GM12864 (cell line): Measurements from ENCODE around the gene CSRP1.
"Not testable (repeated sequence)": the region's sequence is repeated elsewhere in the genome, so short reads cannot be mapped to it uniquely, and the experiment has no call there.

Experiments
- DNase-seq: peaks from one replicate; pipeline ENCODE4 v3.0.0-alpha.2; 2011; ENCODE audit warnings: low read depth
- H3K4me3 ChIP-seq: 2 replicates; pipeline ENCODE4 v1.5.1; 2011; ENCODE audit warnings: mild to moderate bottlenecking, low read depth, low read length, control low read depth
- TF ChIP-seq, protein P1 (sequence below): IDR thresholded peaks from 2 replicates; pipeline ENCODE4 v1.5.1; 2011; ENCODE audit warnings: low read depth, mild to moderate bottlenecking, moderate library complexity, low read length, control low read depth, inconsistent platforms; ENCODE audit errors: missing control alignments

The CSRP1 gene

DNA sequence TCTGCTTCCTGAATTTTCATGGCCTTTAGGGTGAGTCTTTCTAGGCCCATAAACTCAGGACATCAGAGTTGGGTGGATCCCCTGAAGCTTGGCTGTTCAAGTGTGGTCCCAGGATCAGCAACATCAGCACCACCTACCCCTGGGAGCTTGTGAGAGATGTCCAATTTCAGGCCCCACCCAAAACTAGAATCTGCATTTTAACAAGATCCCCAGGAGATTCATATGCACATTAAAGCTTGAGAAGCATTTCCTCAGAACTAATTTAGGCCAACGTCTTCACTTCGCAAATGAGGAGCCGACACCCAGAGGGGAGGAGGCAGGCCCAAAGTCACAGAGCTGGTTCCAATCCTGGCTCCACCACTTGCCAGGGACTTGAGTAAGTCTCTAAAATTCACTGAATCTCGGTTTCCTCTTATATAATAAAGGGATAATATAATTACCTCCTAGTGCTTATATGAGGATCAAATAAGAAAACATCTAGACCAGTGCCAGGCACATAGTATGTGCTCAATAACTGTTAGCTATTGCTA lies 27.7 kb downstream of the CSRP1 start:
- H3K4me3 ChIP-seq = no peak overlapping the region
- TF ChIP-seq, protein P1, sequence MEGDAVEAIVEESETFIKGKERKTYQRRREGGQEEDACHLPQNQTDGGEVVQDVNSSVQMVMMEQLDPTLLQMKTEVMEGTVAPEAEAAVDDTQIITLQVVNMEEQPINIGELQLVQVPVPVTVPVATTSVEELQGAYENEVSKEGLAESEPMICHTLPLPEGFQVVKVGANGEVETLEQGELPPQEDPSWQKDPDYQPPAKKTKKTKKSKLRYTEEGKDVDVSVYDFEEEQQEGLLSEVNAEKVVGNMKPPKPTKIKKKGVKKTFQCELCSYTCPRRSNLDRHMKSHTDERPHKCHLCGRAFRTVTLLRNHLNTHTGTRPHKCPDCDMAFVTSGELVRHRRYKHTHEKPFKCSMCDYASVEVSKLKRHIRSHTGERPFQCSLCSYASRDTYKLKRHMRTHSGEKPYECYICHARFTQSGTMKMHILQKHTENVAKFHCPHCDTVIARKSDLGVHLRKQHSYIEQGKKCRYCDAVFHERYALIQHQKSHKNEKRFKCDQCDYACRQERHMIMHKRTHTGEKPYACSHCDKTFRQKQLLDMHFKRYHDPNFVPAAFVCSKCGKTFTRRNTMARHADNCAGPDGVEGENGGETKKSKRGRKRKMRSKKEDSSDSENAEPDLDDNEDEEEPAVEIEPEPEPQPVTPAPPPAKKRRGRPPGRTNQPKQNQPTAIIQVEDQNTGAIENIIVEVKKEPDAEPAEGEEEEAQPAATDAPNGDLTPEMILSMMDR = no peak
- no peak for DNase-seq

DNA sequence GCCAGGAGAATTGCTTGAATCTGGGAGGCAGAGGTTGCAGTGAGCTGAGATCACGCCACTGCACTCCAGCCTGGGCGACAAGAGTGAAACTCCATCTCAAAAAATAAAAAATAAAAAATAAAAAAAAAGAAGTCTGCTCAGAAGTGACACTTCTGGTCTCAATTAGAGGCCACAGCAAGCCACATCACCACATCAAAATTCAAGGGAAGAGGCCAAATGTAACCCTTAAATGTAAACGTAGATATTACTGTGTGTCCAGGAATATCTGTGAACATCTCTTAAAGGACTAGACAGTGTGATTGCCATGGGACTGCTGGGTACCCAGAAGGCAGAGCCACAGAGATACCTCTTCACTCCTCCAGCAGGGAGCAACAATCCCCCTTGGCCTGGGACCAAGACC lies 28.3 kb downstream of the CSRP1 start:
- DNase-seq = not testable (repeated sequence)

DNA sequence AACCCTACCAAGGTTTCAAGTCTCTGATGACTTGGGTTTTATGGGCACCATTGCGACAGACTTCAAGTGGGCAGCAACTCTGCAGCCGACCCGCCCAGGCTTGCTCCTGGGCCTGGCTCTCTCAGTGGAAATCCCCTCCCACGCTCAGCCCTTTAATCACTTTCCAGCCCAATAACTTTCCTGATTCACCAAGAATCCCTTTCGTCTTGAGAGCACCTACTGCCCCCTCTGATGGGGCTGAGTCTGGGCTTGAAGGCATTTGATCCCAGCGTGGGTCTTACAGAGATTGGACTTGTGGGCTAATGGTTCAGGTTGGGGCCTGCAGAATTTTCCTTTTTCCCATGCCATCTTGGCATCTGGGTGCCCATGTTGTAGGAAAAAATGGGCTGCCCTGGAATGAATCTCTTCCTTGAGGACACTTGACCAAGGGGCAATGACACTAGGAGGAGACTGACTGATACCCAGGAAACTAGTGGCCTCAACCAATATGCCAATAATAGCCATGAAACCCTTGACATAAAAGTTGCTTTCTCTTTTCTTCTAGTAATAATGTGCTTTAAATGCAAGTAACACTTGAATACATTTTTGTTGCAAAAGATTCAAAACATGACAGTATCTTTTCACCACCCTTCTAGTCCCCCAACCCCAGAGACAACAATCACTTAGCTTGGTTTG lies 30.1 kb downstream of the CSRP1 start:
- TF ChIP-seq, protein P1 = no peak
- DNase-seq = no peak
- no peak overlapping the region for H3K4me3 ChIP-seq

More for the DNA sequence above, 28.3 kb downstream of the CSRP1 start:
- H3K4me3 ChIP-seq = not testable (repeated sequence)

DNA sequence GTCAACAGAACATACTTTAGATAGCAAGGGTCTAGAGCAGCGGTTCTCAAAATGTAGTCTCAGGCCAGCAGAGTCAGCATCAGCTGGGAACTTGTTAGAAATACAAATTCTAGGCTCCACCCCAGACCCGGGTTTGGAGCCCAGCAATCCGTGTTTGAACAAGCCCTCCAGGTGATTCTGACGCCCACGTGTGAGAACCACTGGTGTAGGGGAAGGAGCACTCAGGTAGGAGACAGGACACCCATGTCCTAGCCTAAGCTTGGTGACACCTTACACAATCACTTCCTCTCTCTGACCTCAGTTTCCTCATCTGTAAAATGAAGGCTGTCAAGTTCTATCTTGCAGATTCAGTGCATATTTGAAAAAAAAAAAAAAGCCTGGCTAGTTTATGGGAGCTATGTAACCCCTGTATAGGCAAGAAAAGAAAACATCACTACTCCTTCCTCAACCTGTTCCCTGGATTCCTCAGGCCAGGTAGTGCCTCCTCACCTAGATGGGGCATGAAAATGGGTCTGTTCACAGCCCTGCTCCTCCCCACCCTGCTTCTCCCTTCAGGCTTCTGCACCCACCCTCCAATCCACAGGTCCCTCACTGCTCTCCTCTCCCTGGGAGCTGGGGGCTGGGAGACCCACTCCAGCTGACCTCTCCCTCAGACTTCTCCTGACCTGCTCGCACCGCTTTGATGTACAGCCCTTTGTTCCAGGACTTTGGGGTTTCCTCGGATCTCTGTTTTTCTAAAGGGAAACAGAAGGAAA lies 30.8 kb downstream of the CSRP1 start:
- no peak for DNase-seq
- H3K4me3 ChIP-seq = no peak overlapping the region
- TF ChIP-seq, protein P1 = no peak

DNA sequence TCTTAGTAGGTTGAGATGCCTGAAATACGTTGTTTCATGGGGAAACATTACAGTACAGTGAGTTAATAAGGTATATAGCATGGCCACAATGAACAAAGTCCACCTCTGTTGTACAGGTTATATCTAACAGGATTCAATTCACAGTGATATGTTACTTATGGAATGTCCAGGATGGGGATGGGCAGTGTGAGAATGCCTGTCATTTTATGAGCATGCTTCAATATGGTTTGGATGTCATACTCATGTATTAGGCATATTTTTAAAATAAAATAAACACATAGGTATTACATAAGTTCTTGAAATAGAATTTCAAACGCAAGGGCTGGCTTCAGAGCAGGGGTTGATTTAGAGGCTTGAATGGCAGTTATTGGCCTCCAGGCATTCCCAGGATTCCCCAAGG lies 31.8 kb downstream of the CSRP1 start:
- TF ChIP-seq, protein P1 = no peak
- H3K4me3 ChIP-seq = no peak overlapping the region
- no peak for DNase-seq

DNA sequence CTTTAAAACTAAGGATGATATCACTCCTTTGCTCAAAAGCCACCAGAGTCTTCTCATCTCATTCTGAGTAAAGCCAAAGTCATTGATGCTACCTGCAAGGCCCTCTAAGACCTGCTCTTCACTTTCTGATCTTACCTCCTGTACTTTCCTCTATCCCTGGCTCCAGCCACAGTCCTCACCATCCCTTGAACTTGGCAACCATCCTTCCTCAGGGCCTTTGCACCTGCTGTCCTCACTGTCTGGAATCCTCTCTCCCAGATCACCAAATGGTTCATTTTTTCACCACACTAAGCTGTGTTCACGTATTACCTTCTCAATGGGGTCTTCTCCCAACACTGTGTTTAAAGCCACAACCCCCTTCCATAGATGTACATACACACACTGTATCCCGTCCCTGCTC lies 33.6 kb downstream of the CSRP1 start:
- no peak for DNase-seq
- TF ChIP-seq, protein P1 = no peak
- no peak overlapping the region for H3K4me3 ChIP-seq

DNA sequence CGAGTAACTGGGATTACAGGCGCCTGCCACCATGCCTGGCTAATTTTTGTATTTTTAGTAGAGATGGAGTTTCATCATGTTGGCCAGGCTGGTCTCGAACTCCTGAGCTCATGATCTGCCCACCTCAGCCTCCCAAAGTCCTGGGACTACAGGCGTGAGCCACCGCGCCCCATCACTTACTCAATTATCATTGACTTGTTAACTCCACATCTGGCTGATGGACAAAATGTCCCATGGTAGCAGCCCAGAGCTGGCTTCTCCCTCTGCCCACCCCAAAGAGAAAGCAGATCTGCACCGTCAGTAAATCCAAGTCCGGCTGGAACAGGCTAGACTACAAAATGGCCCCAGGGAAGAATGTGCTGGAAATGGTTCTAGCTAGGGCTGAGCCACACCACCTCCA lies 34.6 kb downstream of the CSRP1 start:
- not testable (repeated sequence) for H3K4me3 ChIP-seq, DNase-seq

DNA sequence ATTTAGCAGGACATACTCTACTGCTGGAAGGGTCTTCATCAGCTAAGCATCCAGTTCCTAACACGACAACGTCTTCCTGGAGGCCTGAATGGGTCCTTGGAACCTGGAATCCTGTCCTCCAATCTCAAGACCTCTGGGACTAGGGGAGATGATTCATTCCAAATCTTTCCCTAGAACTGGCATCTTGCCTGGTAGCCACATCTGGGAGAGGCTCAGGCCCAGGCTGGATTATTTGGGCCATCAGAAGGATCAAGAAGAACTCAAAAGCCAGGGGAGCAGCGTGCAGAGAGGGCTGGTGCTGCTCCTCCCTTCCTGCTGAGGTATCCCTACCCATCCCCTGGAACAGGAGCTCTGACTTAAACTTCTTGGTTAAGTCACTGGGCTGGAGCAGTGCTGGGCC lies 35.2 kb downstream of the CSRP1 start:
- no peak overlapping the region for H3K4me3 ChIP-seq

More for the DNA sequence above, 35.2 kb downstream of the CSRP1 start:
- DNase-seq = no peak
- TF ChIP-seq, protein P1 = no peak
